Activated T-helper 1 cell treated with anti-CD3 and anti-CD28 coated beads, Interleukin-12 subunit alpha, Interleukin-12 subunit beta, Interleukin-2, Interleukin-4 antibody, amounts not matched to agents 30 ng/mL and 10 ng/mL and 1 ng/mL, durations not matched to agents 14 hours and 24 hours and 36 hours (primary cell): ENCODE results near the gene KIF23. TPM values are rescaled to one million over a fixed set of nuclear protein-coding genes. Genes with fewer than 3 reads are reported as not detected.
"Not testable (repeated sequence)": the region's sequence is repeated elsewhere in the genome, so short reads cannot be mapped to it uniquely, and the experiment has no call there.

Experiments
- DNase-seq: peaks from one replicate; pipeline ENCODE4 v3.0.0; 2021; ENCODE audit warnings: low spot score
- H3K27ac Mint-ChIP-seq: one replicate; pipeline ENCODE4 v1.8.0; 2021; ENCODE audit warnings: mild to moderate bottlenecking, mixed read lengths
- H3K27me3 Mint-ChIP-seq: one replicate; pipeline ENCODE4 v1.8.0; 2022; ENCODE audit warnings: mild to moderate bottlenecking, moderate library complexity, mixed read lengths; ENCODE audit not compliant: insufficient read depth
- H3K36me3 Mint-ChIP-seq: one replicate; pipeline ENCODE4 v1.8.0; 2021; ENCODE audit warnings: low read depth, mixed read lengths
- H3K4me1 Mint-ChIP-seq: one replicate; pipeline ENCODE4 v1.8.0; 2021; ENCODE audit warnings: low read depth, mixed read lengths
- H3K4me3 Mint-ChIP-seq: one replicate; pipeline ENCODE4 v1.8.0; 2021; ENCODE audit warnings: mild to moderate bottlenecking, moderate library complexity, mixed read lengths
- H3K9me3 Mint-ChIP-seq: one replicate; pipeline ENCODE4 v1.8.0; 2021; ENCODE audit warnings: mixed read lengths
- intact Hi-C: fragments of 100-400 bp; cut with micrococcal nuclease; formaldehyde crosslinking; loops from one replicate; pipeline ENCODE4 v1.15.1; 2024
- total RNA-seq: library from RNA; stranded (reverse); gene quantifications from 2 replicates; pipeline ENCODE4 v1.2.3, GENCODE V29; 2022

The KIF23 gene
- total RNA-seq, 1 donor from 2014 or later = 41.6 TPM

DNA sequence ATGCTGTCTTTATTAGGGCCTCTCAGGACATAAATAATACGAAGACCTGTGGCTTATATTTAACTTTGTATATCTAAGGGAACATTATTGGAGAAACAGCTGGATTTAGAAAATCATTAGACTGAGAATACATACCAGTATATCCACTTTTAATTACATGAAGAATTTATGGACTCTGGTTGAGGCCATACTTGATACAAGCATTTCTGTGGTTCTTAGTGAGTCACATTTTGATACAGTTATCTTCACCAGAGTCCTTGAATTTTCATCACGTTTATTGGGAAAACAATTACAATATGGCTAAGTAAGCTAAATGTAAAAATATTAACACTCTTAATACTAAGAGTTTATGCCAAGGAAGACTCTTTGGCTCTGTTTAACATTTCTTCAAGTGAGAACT lies 9.9 kb downstream of the KIF23 start:
- Mint-ChIP-seq H3K4me3 (no peak overlapping the region), H3K4me1 (peaks cover 19% of the 10 kb centered on the region), H3K27me3 (no peaks in the 10 kb centered on the region), H3K9me3 (no peaks in the 10 kb centered on the region), H3K36me3 (peaks cover 38% of the 10 kb centered on the region), H3K27ac (no peak overlapping the region)
- DNase-seq = no peak
- intact Hi-C loops = no loop called here

DNA sequence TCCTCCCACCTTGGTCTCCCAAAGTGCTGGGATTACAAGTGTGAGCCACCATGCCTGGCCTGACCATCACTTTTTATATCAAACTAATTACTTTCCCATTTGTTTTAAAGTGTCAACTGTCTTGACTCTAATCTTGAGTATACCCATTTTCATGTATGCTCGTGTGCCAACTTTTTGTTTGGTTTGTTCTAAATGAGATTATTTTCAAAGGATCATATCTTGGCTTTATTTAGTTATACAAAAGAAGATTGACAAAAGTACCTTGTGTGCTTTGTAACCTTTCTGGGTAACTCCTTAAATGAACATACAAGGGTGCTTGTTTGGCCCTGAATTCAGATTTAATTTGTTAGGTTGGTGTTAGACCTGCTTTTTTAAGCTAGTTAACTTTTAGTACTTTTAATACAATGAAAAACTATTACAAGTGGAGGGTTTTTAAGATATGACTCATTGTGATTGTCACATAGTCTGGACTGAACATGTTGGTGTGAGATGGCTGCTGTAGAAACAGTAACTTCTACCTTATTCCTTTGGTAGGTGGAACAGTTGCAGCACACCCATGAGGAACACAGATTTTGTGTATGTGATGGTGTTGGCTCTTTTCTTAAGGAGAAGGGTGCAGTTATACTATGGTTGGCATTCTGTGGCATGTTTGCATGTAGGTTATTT lies 10.7 kb downstream of the KIF23 start:
- H3K9me3 Mint-ChIP-seq = no peaks in the 10 kb centered on the region
- peaks cover 11% of the 10 kb centered on the region for H3K4me1 Mint-ChIP-seq
- H3K27ac Mint-ChIP-seq = no peak overlapping the region
- intact Hi-C loops = no loop called here
- no peak for DNase-seq
- no peak overlapping the region for H3K4me3 Mint-ChIP-seq
- no peaks in the 10 kb centered on the region for H3K27me3 Mint-ChIP-seq
- H3K36me3 Mint-ChIP-seq = peaks cover 33% of the 10 kb centered on the region

GRCh38 chr15:69433831-69434230 lies 19.7 kb downstream of the KIF23 start:
- Mint-ChIP-seq H3K36me3 (peaks cover 49% of the 10 kb centered on the region), H3K4me1 (peaks cover 5% of the 10 kb centered on the region), H3K4me3 (no peak overlapping the region), H3K27ac (no peak overlapping the region), H3K27me3 (no peaks in the 10 kb centered on the region), H3K9me3 (no peaks in the 10 kb centered on the region)
- no peak for DNase-seq
- intact Hi-C loops = no loop called here

DNA sequence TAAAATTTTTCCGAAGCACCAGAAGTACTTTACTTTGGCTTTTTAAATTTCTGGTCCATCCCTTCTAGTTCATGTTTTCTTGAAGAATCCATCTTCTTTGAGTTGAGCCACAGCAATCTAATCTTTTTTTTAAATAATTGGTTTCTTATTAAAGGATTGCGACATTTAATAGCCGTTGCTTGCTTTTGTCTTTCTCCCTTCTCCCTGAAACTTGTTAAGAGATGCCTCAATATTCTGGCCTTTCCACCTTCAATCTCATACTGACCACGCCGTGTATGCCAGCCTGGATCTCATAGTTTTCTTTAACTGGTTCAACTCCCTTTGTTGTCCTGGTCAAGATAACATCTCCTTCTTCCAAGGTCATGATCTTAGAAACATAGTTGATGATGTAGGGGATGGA lies 20.1 kb downstream of the KIF23 start:
- Mint-ChIP-seq H3K36me3 (peaks cover 46% of the 10 kb centered on the region), H3K27me3 (no peaks in the 10 kb centered on the region), H3K4me1 (peaks cover 5% of the 10 kb centered on the region), H3K27ac (no peak overlapping the region), H3K9me3 (no peaks in the 10 kb centered on the region), H3K4me3 (no peak overlapping the region)
- intact Hi-C loops = no loop called here
- no peak for DNase-seq

DNA sequence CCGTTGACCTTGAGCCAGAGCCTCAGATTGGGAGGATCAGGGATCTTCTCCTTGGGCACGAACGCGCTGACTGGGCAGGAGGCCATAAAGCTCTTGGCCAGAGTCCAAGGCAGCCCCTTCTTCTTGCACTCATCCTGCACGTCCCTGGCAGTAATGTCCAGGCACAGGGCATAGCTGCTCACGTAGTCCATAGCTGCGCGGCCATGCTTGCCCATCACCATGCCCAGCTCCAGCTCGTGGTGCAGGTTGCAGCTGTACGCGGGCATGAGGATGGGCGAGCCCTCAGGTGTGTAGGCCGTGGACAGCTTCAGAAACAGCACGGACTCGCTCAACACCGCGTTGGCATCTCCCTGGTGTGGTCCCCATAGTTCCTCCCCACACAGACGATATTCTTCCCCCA lies 20.5 kb downstream of the KIF23 start:
- no peaks in the 10 kb centered on the region for H3K27me3 Mint-ChIP-seq
- H3K9me3 Mint-ChIP-seq = no peaks in the 10 kb centered on the region
- no peak for DNase-seq
- no peak overlapping the region for H3K4me3 Mint-ChIP-seq
- peaks cover 5% of the 10 kb centered on the region for H3K4me1 Mint-ChIP-seq
- H3K36me3 Mint-ChIP-seq = peaks cover 46% of the 10 kb centered on the region
- H3K27ac Mint-ChIP-seq = no peak overlapping the region
- intact Hi-C loops = no loop called here

DNA sequence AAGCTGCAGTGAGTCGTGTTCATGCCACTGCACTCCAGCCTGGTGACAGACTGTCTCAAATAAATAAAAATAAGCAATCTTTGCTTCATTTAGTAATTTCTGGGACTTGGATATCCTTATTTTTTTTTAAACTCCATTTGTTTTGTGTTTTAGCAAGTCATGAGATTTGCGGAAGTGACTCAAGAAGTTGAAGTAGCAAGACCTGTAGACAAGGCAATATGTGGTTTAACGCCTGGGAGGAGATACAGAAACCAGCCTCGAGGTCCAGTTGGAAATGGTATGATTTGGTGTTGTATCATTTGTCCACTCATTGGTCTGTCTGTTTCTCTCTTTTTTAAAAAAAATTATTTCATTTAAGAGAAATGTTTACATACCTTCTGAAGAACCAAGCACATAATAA lies 21.8 kb downstream of the KIF23 start:
- peaks cover 5% of the 10 kb centered on the region for H3K4me1 Mint-ChIP-seq
- no peak for DNase-seq
- no peaks in the 10 kb centered on the region for H3K27me3 Mint-ChIP-seq
- H3K4me3 Mint-ChIP-seq = no peak overlapping the region
- peaks cover 51% of the 10 kb centered on the region for H3K36me3 Mint-ChIP-seq
- intact Hi-C loops = no loop called here
- H3K9me3 Mint-ChIP-seq = no peaks in the 10 kb centered on the region
- H3K27ac Mint-ChIP-seq = no peak overlapping the region

DNA sequence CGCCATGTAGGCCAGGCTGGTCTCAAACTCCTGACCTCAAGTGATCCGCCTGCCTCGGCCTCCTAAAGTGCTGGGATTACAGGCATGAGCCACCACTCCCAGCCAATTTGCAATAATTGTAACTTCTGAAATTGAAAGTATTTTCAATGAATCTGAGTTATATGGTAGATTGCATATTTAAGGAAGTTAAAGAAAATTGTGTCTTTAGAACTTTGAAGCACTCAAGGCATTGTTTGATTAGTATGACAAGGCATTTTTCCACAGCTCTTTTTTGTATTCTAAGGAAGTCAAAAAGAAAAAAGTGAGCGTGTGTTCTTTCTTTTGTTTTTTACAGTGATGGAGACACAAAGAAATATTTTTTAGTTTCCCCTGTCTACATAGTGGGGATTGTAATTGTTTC lies 22.8 kb downstream of the KIF23 start:
- H3K4me1 Mint-ChIP-seq = peaks cover 5% of the 10 kb centered on the region
- H3K27me3 Mint-ChIP-seq = no peaks in the 10 kb centered on the region

GRCh38 chr15:69439623-69440022 lies 25.5 kb downstream of the KIF23 start:
- H3K4me1 Mint-ChIP-seq = peaks cover 25% of the 10 kb centered on the region
- no peak overlapping the region for H3K4me3 Mint-ChIP-seq
- H3K9me3 Mint-ChIP-seq = no peaks in the 10 kb centered on the region
- H3K27me3 Mint-ChIP-seq = no peaks in the 10 kb centered on the region
- no peak for DNase-seq
- H3K27ac Mint-ChIP-seq = no peak overlapping the region
- intact Hi-C loops = no loop called here
- H3K36me3 Mint-ChIP-seq = peaks cover 45% of the 10 kb centered on the region

More for the DNA sequence above, 22.8 kb downstream of the KIF23 start:
- Mint-ChIP-seq H3K4me3 (no peak overlapping the region), H3K9me3 (no peaks in the 10 kb centered on the region), H3K36me3 (peaks cover 50% of the 10 kb centered on the region), H3K27ac (no peak overlapping the region)
- intact Hi-C loops = no loop called here
- DNase-seq = no peak

DNA sequence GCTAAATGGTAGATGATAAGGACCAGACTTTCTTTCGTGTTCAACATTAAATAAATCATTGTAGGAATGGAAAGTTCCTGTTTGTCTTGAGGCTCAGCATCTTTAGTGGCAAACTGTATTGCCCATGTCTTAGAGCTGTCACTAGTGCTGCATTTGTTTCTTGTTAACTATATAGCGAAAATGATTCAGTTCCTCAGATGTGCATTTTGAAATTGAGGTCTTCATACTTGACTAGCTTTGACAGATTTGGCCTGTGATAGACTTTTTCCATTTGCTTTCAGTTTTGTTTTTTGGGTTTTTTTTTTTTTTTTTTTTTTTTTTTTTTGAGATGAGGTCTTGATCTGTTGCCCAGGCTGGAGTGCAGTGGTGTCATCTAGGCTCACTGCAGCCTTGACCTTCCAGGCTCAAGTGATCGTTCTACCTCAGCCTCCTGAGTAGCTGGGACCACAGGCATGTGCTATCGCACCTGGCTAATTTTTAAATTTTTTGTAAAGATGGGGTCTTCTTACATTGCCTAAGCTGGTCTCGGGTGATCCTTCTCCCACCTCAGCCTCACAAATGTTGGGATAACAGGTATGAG lies 29.0 kb downstream of the KIF23 start:
- H3K27me3 Mint-ChIP-seq = no peaks in the 10 kb centered on the region
- H3K36me3 Mint-ChIP-seq = peaks cover 45% of the 10 kb centered on the region
- no peaks in the 10 kb centered on the region for H3K9me3 Mint-ChIP-seq
- no peak for DNase-seq
- H3K27ac Mint-ChIP-seq = peak overlapping the region; percentile 76
- peaks cover 20% of the 10 kb centered on the region for H3K4me1 Mint-ChIP-seq
- intact Hi-C loops = loop anchor here (1.0 kb wide), 2 partner anchors 9 to 29 kb away; partner anchors contain the start of genes KIF23 and RPLP1
- H3K4me3 Mint-ChIP-seq = peak overlapping the region; percentile 4

GRCh38 chr15:69444686-69445085 lies 30.5 kb downstream of the KIF23 start:
- DNase-seq = no peak
- peaks cover 20% of the 10 kb centered on the region for H3K4me1 Mint-ChIP-seq
- H3K27me3 Mint-ChIP-seq = no peaks in the 10 kb centered on the region
- H3K4me3 Mint-ChIP-seq = no peak overlapping the region
- H3K36me3 Mint-ChIP-seq = peaks cover 42% of the 10 kb centered on the region
- H3K27ac Mint-ChIP-seq = no peak overlapping the region
- H3K9me3 Mint-ChIP-seq = no peaks in the 10 kb centered on the region
- intact Hi-C loops = no loop called here

- no peak for DNase-seq
- intact Hi-C loops = no loop called here
- H3K4me3 Mint-ChIP-seq = no peak overlapping the region
- H3K27ac Mint-ChIP-seq = no peak overlapping the region
- no peaks in the 10 kb centered on the region for H3K27me3 Mint-ChIP-seq
- peaks cover 26% of the 10 kb centered on the region for H3K36me3 Mint-ChIP-seq
- H3K9me3 Mint-ChIP-seq = no peaks in the 10 kb centered on the region
- H3K4me1 Mint-ChIP-seq = peaks cover 27% of the 10 kb centered on the region
Observed at GRCh38 chr15:69446953-69447352, 32.8 kb downstream of the KIF23 start.

DNA sequence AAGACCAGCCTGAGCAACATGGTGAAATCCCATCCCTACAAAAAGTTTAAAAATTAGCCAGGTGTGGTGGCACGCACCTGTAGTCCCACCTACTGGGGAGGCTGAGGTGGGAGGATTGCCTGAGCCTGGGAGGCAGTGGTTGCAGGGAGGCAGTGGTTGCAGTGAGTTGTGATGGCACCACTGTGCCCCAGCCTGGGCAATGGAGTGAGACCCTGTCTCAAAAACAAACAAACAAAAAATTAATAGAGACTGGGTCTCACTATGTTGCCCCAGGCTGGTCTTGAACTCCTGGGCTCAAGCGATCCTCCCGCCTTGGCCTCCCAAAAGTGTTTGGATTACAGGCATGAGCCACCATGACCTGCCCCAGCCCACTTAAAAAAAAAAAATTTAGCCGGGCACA lies 36.1 kb downstream of the KIF23 start:
- peaks cover 47% of the 10 kb centered on the region for H3K36me3 Mint-ChIP-seq

DNA sequence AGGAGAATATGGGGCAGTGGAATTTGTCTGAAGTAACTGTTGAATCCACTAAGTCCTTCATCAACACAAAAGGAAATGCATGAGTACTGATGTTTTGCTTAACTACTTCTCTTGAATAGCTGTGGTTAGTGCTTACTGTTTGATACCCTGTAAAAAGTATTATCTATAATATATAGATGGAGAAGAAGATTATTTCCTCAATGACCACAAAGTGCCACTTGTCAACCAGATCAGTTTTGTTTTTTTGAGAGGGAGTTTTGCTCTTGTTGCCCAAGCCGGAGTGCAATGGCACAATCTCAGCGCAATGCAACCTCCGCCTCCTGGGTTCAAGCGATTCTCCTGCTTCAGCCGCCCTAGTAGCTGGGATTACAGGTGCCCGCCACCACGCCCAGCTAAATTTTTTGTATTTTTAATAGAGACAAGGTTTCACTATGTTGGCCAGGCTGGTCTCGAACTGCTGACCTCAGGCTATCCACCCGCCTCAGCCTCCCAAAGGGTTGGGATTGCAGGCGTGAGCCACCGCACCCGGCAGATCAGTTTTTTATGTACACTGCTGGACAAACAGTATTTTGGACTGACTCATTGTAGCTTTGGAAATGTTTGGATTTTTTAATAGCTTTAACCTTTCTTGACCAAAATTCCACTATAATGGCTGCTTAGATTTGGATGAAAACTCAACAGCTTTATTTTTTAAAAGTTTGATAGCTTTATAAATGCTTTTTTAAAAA lies 37.0 kb downstream of the KIF23 start:
- Mint-ChIP-seq H3K4me1 (peaks cover 31% of the 10 kb centered on the region), H3K27me3 (no peaks in the 10 kb centered on the region), H3K27ac (peak overlapping the region; percentile 100), H3K36me3 (peaks cover 50% of the 10 kb centered on the region), H3K4me3 (peak overlapping the region; percentile 99), H3K9me3 (no peaks in the 10 kb centered on the region)
- intact Hi-C loops = no loop called here
- DNase-seq = no peak

More for the DNA sequence above, 36.1 kb downstream of the KIF23 start:
- H3K4me3 Mint-ChIP-seq, H3K27me3 Mint-ChIP-seq, H3K27ac Mint-ChIP-seq, H3K9me3 Mint-ChIP-seq, DNase-seq, intact Hi-C loops: not testable (repeated sequence)
- H3K4me1 Mint-ChIP-seq = peaks cover 24% of the 10 kb centered on the region
